GM12878 (cell line): ENCODE data around the gene KIF4B.

ENCODE experiments used
- CBX5 ChIP-seq: sonication (generic); IDR thresholded peaks from 2 replicates; pipeline ENCODE4 v1.6.1; 2016; ENCODE audit warnings: low read depth, moderate library complexity, mild to moderate bottlenecking, inconsistent platforms
- EGR1 ChIP-seq, 2 experiments: IDR thresholded peaks; 1 replicate in 1 of 2; 2 replicates in 1 of 2; pipeline ENCODE4 v1.6.1; 2011 to 2012; ENCODE audit warnings: low read depth in 2 of 2, low read length in 2 of 2, borderline replicate concordance in 1 of 2, mild to moderate bottlenecking in 1 of 2, moderate library complexity in 1 of 2
- EZH2 ChIP-seq: IDR thresholded peaks from 2 replicates; pipeline ENCODE4 v1.6.1; 2012; ENCODE audit warnings: low read depth, mild to moderate bottlenecking, control low read depth, inconsistent platforms, low read length, borderline replicate concordance; ENCODE audit not compliant: control insufficient read depth
- MEF2A ChIP-seq: IDR thresholded peaks from 2 replicates; pipeline ENCODE4 v1.6.1; 2011; ENCODE audit warnings: low read depth, mild to moderate bottlenecking, low read length, moderate library complexity; ENCODE audit not compliant: insufficient read depth
- POLR2A ChIP-seq: IDR thresholded peaks from 2 replicates; pipeline ENCODE4 v1.6.1; 2011; ENCODE audit warnings: low read depth, mild to moderate bottlenecking, low read length
- RAD21 ChIP-seq: IDR thresholded peaks from 2 replicates; pipeline ENCODE4 v1.6.1; 2011; ENCODE audit warnings: mild to moderate bottlenecking, low read depth, low read length, moderate library complexity; ENCODE audit not compliant: insufficient read depth
- RCOR1 ChIP-seq: conservative IDR thresholded peaks from 2 replicates; pipeline ENCODE4 v1.6.1; 2012; ENCODE audit warnings: low read depth, low read length, improper control_type of control experiment
- RFX5 ChIP-seq: IDR thresholded peaks from 2 replicates; pipeline ENCODE4 v1.6.1; 2011; ENCODE audit warnings: low read depth, low read length, improper control_type of control experiment
- SIN3A ChIP-seq: IDR thresholded peaks from 2 replicates; pipeline ENCODE4 v1.6.1; 2012; ENCODE audit warnings: low read depth, low read length, improper control_type of control experiment
- ZBED1 ChIP-seq: IDR thresholded peaks from 2 replicates; pipeline ENCODE4 v1.6.1; 2016; ENCODE audit warnings: borderline replicate concordance
- TF ChIP-seq, protein P1 (sequence below): IDR thresholded peaks from 2 replicates; pipeline ENCODE4 v1.6.1; 2012; ENCODE audit warnings: low read depth, low read length, improper control_type of control experiment

GRCh38 chr5:154971501-154971900, 42.1 kb upstream of the KIF4B start:
- TF ChIP-seq RCOR1 = no peak
- no peak for TF ChIP-seq EGR1 (IDR thresholded peaks at IDR 0.05; ENCODE audit: borderline replicate concordance in 1 of 2, low read depth in 2 of 2, low read length in 2 of 2)
- TF ChIP-seq RFX5 = no peak
- TF ChIP-seq POLR2A = no peak
- TF ChIP-seq EZH2 = no peak
- TF ChIP-seq, protein P1, sequence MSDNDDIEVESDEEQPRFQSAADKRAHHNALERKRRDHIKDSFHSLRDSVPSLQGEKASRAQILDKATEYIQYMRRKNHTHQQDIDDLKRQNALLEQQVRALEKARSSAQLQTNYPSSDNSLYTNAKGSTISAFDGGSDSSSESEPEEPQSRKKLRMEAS = no peak
- TF ChIP-seq RAD21 = no peak
- TF ChIP-seq SIN3A = no peak
- TF ChIP-seq MEF2A = no peak
- TF ChIP-seq CBX5 = no peak
- no peak for TF ChIP-seq ZBED1
